Panc1 (cell line): ENCODE results near the gene C22orf15. TPM values are rescaled to one million over a fixed set of nuclear protein-coding genes. Genes with fewer than 3 reads are reported as not detected.

Source experiments
- ATAC-seq: fragments of 200-7000 bp; cut with Tn5 transposase; 2 replicates; pipeline ENCODE4 v1.9.1; 2020; ENCODE audit warnings: mild to moderate bottlenecking, moderate library complexity
- BruUV-seq: library from RNA; stranded (reverse); fragments of 400-500 nt; replicated peaks from 2 replicates; lab custom pipeline; 2021; lab: Mats Ljungman, UMichigan
- CTCF ChIA-PET: fragments of 300-600 bp; sonication (Branson Sonifier 250); formaldehyde crosslinking; loops from one replicate; lab custom pipeline; 2022; ENCODE audit warnings: antibody characterized with exemption; lab: Charles Lee
- POLR2A ChIA-PET: fragments of 300-600 bp; sonication (Branson Sonifier 250); formaldehyde crosslinking; loops from one replicate; lab custom pipeline; 2022; ENCODE audit warnings: antibody characterized with exemption; lab: Charles Lee
- DNase-seq: peaks from one replicate; pipeline ENCODE4 v3.0.0-alpha.2; 2010; ENCODE audit warnings: low read depth, low spot score
- H3K27ac ChIP-seq: 2 replicates; pipeline ENCODE4 v1.5.1; 2011; ENCODE audit warnings: mild to moderate bottlenecking, low read length, inconsistent platforms
- H3K27me3 ChIP-seq: fragments of 200-500 bp; sonication (Bioruptor generic); 2 replicates; pipeline ENCODE4 v1.6.0; 2014; ENCODE audit warnings: low read length, inconsistent platforms; ENCODE audit not compliant: control insufficient read depth, insufficient read depth
- H3K36me3 ChIP-seq: fragments of 200-500 bp; sonication (Bioruptor generic); 2 replicates; pipeline ENCODE4 v1.5.1; 2014; ENCODE audit warnings: inconsistent platforms, mild to moderate bottlenecking, low read length, moderate library complexity; ENCODE audit not compliant: control insufficient read depth, insufficient read depth
- H3K4me1 ChIP-seq: 2 replicates; pipeline ENCODE4 v1.5.1; 2011; ENCODE audit warnings: inconsistent platforms, mild to moderate bottlenecking, low read length, moderate library complexity; ENCODE audit not compliant: control insufficient read depth, insufficient read depth
- H3K4me3 ChIP-seq, 2 experiments: 2 replicates each; pipeline ENCODE4 v1.5.1; 2011 to 2012; ENCODE audit warnings: low read depth in 2 of 2, low read length in 2 of 2, mild to moderate bottlenecking in 2 of 2, inconsistent platforms in 1 of 2, moderate library complexity in 1 of 2
- H3K9me3 ChIP-seq: fragments of 200-500 bp; sonication (Bioruptor generic); 2 replicates; pipeline ENCODE4 v1.5.1; 2014; ENCODE audit warnings: low read depth, mild to moderate bottlenecking, inconsistent platforms, low read length, moderate library complexity; ENCODE audit not compliant: control insufficient read depth, insufficient read depth
- CTCF ChIP-seq: fragments of 450-650 bp; IDR thresholded peaks from 2 replicates; pipeline ENCODE4 v1.5.1; 2017; ENCODE audit warnings: mild to moderate bottlenecking
- POLR2AphosphoS5 ChIP-seq: IDR thresholded peaks from 2 replicates; pipeline ENCODE4 v1.6.1; 2012; ENCODE audit warnings: mild to moderate bottlenecking, low read depth, low read length, moderate library complexity
- REST ChIP-seq, 2 experiments: IDR thresholded peaks; 2 replicates each; pipeline ENCODE4 v1.6.1; 2011 to 2012; ENCODE audit warnings: low read depth in 2 of 2, control low read depth in 1 of 2, low read length in 1 of 2, mild to moderate bottlenecking in 1 of 2, moderate library complexity in 1 of 2; ENCODE audit not compliant: insufficient read depth in 1 of 2
- SIN3A ChIP-seq: IDR thresholded peaks from 2 replicates; pipeline ENCODE4 v1.6.1; 2012; ENCODE audit warnings: low read depth, mild to moderate bottlenecking, low read length, moderate library complexity, borderline replicate concordance; ENCODE audit not compliant: insufficient read depth
- TCF7L2 ChIP-seq: IDR thresholded peaks from 2 replicates; pipeline ENCODE4 v1.6.1; 2011; ENCODE audit warnings: mild to moderate bottlenecking, low read depth, low read length, inconsistent platforms
- in situ Hi-C: cut with HindIII; loops from 2 replicates; pipeline ENCODE4 v1.10.0; 2016; ENCODE audit warnings: low sequenced_read_pairs, low pct_unique_long_range_greater_than_20kb
- intact Hi-C: fragments of 100-400 bp; cut with micrococcal nuclease; formaldehyde crosslinking; loops from one replicate; pipeline ENCODE4 v1.10.0; 2022; ENCODE audit not compliant: unreplicated experiment
- total RNA-seq: library from RNA; stranded (reverse); gene quantifications from one replicate; pipeline ENCODE4 v1.2.1, GENCODE V29; 2021; ENCODE audit not compliant: unreplicated experiment

C22orf15 gene
- total RNA-seq, 1 experiment from 2014 or later: not detected

GRCh38 chr22:23744001-23744400 is 18.8 kb upstream of the C22orf15 start:
- BruUV-seq: no TSS peak
- ATAC-seq (no peak), DNase-seq (no peak)
- CTCF ChIA-PET: no interaction called here
- TF ChIP-seq REST (IDR thresholded peaks at IDR 0.05; ENCODE audit: insufficient read depth in 1 of 2, low read depth in 2 of 2, low read length in 1 of 2) (no peak), TCF7L2 (no peak), SIN3A (no peak), CTCF (no peak), POLR2AphosphoS5 (no peak)
- intact Hi-C loops (no loop called here), in situ Hi-C loops (no loop called here)
- Histone ChIP-seq H3K9me3 (no peaks in the 10 kb centered on the region), H3K4me3 (no peak overlapping the region), H3K36me3 (no peaks in the 10 kb centered on the region), H3K27me3 (no peaks in the 10 kb centered on the region), H3K27ac (no peak overlapping the region), H3K4me1 (no peaks in the 10 kb centered on the region)
- POLR2A ChIA-PET: no interaction called here

- no TSS peak for BruUV-seq
- TF ChIP-seq POLR2AphosphoS5 (no peak), CTCF (no peak), SIN3A (no peak), REST (IDR thresholded peaks at IDR 0.05; ENCODE audit: insufficient read depth in 1 of 2, low read depth in 2 of 2, low read length in 1 of 2) (no peak), TCF7L2 (no peak)
- no peak overlapping the region for H3K27ac ChIP-seq
- DNase-seq (no peak), ATAC-seq (no peak)
- no peaks in the 10 kb centered on the region for H3K9me3 ChIP-seq
- ChIA-PET CTCF (no interaction called here), POLR2A (no interaction called here)
- no peaks in the 10 kb centered on the region for H3K36me3 ChIP-seq
- intact Hi-C loops (no loop called here), in situ Hi-C loops (no loop called here)
- H3K4me3 ChIP-seq: no peak overlapping the region
- no peaks in the 10 kb centered on the region for H3K4me1 ChIP-seq
- H3K27me3 ChIP-seq: no peaks in the 10 kb centered on the region
Measured at GRCh38 chr22:23744485-23744884, 18.3 kb upstream of the C22orf15 start.
